ENCODE results near the gene FBLN1. TPM values are rescaled to one million over a fixed set of nuclear protein-coding genes. Genes with fewer than 3 reads are reported as not detected.

The FBLN1 gene
- total and polyA plus RNA-seq, 9 of the 15 experiments (the other 6 are each of a cell fraction or from before 2014, with no cell fraction given) = 0.66 TPM; not detected in 8

DNA sequence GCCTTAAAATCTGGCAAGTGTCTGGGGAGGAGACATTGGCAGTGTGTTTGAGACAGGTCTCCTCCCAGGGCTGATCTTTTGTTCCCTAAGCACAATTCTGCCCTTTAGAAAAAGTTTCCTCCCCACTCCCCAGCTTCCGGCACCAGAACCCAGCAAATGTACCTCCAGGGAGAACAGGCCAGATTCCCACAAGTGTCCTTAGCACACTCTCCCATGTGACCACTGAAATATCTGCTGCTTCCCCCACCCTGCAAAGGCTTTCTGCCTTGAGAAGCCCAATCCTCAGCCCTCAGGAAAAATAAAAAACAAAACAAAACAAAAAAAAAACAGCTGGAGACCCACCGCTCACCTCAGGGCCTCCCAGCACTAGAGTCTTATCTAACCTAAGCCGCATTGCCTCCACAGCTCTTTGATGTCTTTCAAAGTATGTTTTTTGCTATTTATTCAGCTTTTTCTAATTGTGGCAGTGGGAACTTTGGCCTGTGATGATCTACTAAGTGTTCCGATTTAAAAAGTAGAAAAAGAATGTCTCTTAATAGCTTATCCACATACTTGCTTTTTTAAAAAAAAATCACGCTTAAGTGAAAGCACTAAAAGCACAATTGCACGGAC is 29.0 kb upstream of the FBLN1 start:
- no TSS peak for BruUV-seq (replicated peaks)
- in situ Hi-C loops (cut with MboI) (no loop called here), intact Hi-C loops (cut with micrococcal nuclease) (no loop called here)
- Histone ChIP-seq H3K9ac (ENCODE audit: insufficient read depth in 1 of 2, low read depth in 2 of 2, low read length in 2 of 2) (no peak overlapping the region), H2AFZ (ENCODE audit: low read depth, low read length) (no peak overlapping the region), H3K27me3 (ENCODE audit: control insufficient read depth in 2 of 2, insufficient read depth in 2 of 2, low read length in 2 of 2) (peaks cover 0 to 10% of the 10 kb centered on the region in 2 experiments; a peak in 2 of 5 replicates), H3K9me1 (ENCODE audit: control insufficient read depth, insufficient read depth, low read length) (no peaks in the 10 kb centered on the region), H3K4me2 (ENCODE audit: insufficient read depth, low read length) (no peak overlapping the region), H3K27ac (ENCODE audit: extremely low read depth, low read depth, low read length) (no peak overlapping the region), H3K9me3 (replicated peaks; ENCODE audit: control insufficient read depth, insufficient read depth, low read depth, low read length) (no peaks in the 10 kb centered on the region), H3K36me3 (ENCODE audit: control insufficient read depth, insufficient read depth, low read length) (no peaks in the 10 kb centered on the region), H3K4me3 (no peak overlapping the region), H3K79me2 (ENCODE audit: control insufficient read depth, insufficient read depth, low read length) (no peaks in the 10 kb centered on the region), H4K20me1 (replicated peaks; ENCODE audit: control insufficient read depth, insufficient read depth, low read length) (no peaks in the 10 kb centered on the region), H3K4me1 (replicated peaks in 1 of 2; ENCODE audit: control insufficient read depth in 2 of 2, insufficient read depth in 2 of 2, low read length in 2 of 2) (no peaks in the 10 kb centered on the region)
- FAIRE-seq (no peak), DNase-seq (ENCODE audit: extremely low read depth in 1 of 4, low spot score in 3 of 4) (no peak), ATAC-seq (no peak)
- POLR2A ChIA-PET = interaction anchor here (0.6 kb wide), 1 partner anchor 199 kb away, joined by 3 read pairs; no protein-coding TSS in a partner anchor
- CTCF ChIA-PET (ENCODE audit: low intra/inter-chr PET ratio) = no interaction called here
- TF ChIP-seq GTF2E2 (tag; IDR thresholded peaks at IDR 0.05) (no peak), BRF1 (IDR thresholded peaks at IDR 0.05; ENCODE audit: borderline replicate concordance, extremely low read depth, insufficient read length) (no peak), ZNF12 (CRISPR knock-in tag; IDR thresholded peaks at IDR 0.05) (no peak), ZNF695 (CRISPR knock-in tag; IDR thresholded peaks at IDR 0.05) (no peak), MXI1 (IDR thresholded peaks at IDR 0.05; ENCODE audit: low read depth, low read length) (no peak), SNRNP70 (optimal IDR thresholded peaks at IDR 0.05; ENCODE audit: low read depth, low read length) (no peak), EHMT2 (IDR thresholded peaks at IDR 0.05) (no peak)
- TF ChIP-seq, protein P1, sequence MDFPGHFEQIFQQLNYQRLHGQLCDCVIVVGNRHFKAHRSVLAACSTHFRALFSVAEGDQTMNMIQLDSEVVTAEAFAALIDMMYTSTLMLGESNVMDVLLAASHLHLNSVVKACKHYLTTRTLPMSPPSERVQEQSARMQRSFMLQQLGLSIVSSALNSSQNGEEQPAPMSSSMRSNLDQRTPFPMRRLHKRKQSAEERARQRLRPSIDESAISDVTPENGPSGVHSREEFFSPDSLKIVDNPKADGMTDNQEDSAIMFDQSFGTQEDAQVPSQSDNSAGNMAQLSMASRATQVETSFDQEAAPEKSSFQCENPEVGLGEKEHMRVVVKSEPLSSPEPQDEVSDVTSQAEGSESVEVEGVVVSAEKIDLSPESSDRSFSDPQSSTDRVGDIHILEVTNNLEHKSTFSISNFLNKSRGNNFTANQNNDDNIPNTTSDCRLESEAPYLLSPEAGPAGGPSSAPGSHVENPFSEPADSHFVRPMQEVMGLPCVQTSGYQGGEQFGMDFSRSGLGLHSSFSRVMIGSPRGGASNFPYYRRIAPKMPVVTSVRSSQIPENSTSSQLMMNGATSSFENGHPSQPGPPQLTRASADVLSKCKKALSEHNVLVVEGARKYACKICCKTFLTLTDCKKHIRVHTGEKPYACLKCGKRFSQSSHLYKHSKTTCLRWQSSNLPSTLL (IDR thresholded peaks at IDR 0.05) = no peak
- TF ChIP-seq, protein P2, sequence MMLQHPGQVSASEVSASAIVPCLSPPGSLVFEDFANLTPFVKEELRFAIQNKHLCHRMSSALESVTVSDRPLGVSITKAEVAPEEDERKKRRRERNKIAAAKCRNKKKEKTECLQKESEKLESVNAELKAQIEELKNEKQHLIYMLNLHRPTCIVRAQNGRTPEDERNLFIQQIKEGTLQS (IDR thresholded peaks at IDR 0.05) = no peak
- TF ChIP-seq, protein P2 (CRISPR knock-in tag; conservative IDR thresholded peaks at IDR 0.05) = no peak
- TF ChIP-seq, protein P3, sequence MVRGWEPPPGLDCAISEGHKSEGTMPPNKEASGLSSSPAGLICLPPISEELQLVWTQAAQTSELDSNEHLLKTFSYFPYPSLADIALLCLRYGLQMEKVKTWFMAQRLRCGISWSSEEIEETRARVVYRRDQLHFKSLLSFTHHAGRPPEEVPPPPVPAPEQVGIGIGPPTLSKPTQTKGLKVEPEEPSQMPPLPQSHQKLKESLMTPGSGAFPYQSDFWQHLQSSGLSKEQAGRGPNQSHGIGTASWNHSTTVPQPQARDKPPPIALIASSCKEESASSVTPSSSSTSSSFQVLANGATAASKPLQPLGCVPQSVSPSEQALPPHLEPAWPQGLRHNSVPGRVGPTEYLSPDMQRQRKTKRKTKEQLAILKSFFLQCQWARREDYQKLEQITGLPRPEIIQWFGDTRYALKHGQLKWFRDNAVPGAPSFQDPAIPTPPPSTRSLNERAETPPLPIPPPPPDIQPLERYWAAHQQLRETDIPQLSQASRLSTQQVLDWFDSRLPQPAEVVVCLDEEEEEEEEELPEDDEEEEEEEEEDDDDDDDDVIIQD (CRISPR knock-in tag; IDR thresholded peaks at IDR 0.05) = no peak
- 0% methylated on average over 5 of the region's 6 CpGs for WGBS (ENCODE audit: insufficient coverage, low coverage, missing lambda C conversion rate)

All from K562 (cell line).